ENCODE measurements around the gene CTNNB1. TPM values are rescaled to one million over a fixed set of nuclear protein-coding genes. Genes with fewer than 3 reads are reported as not detected.

Gene CTNNB1
- total RNA-seq, 1 donor from 2014 or later: 269 TPM

- TF ChIP-seq, protein P1, sequence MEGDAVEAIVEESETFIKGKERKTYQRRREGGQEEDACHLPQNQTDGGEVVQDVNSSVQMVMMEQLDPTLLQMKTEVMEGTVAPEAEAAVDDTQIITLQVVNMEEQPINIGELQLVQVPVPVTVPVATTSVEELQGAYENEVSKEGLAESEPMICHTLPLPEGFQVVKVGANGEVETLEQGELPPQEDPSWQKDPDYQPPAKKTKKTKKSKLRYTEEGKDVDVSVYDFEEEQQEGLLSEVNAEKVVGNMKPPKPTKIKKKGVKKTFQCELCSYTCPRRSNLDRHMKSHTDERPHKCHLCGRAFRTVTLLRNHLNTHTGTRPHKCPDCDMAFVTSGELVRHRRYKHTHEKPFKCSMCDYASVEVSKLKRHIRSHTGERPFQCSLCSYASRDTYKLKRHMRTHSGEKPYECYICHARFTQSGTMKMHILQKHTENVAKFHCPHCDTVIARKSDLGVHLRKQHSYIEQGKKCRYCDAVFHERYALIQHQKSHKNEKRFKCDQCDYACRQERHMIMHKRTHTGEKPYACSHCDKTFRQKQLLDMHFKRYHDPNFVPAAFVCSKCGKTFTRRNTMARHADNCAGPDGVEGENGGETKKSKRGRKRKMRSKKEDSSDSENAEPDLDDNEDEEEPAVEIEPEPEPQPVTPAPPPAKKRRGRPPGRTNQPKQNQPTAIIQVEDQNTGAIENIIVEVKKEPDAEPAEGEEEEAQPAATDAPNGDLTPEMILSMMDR (IDR thresholded peaks at IDR 0.05; ENCODE audit: partially characterized antibody, unreplicated experiment): no peak
- Mint-ChIP-seq H3K27ac (ENCODE audit: unreplicated experiment) (no peak overlapping the region), H3K36me3 (ENCODE audit: unreplicated experiment) (no peaks in the 10 kb centered on the region), H3K9me3 (ENCODE audit: unreplicated experiment) (peaks cover 2% of the 10 kb centered on the region), H3K4me1 (ENCODE audit: low read depth, unreplicated experiment) (peaks cover 27% of the 10 kb centered on the region), H3K4me3 (ENCODE audit: unreplicated experiment) (no peak overlapping the region), H3K27me3 (ENCODE audit: unreplicated experiment) (no peaks in the 10 kb centered on the region)
- no peak for DNase-seq
These were observed 87.0 kb downstream of the CTNNB1 start for GRCh38 chr3:41286305-41286704.

DNA sequence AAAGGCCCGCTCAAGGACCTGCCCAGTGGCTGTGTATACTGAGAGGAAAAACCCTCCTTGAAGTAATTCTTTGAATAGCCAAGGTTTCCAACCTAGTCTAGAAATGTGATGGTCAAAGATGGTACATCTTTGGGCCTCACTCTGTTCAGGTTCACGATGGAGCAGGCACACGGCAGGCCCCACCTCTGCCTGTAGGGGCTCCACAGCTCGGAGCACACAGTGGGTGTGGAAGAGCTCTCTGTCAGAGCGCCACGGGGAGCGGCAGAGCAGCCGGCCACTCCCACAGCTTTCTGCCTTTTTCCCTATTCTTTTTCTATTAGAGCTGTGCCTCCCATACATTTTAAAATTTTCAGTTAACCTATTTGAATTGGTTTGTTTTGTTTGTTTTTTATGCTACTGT, 89.5 kb downstream of the CTNNB1 start:
- peaks cover 27% of the 10 kb centered on the region for H3K4me1 Mint-ChIP-seq (ENCODE audit: low read depth, unreplicated experiment)
- H3K36me3 Mint-ChIP-seq (ENCODE audit: unreplicated experiment): no peaks in the 10 kb centered on the region
- no peaks in the 10 kb centered on the region for H3K9me3 Mint-ChIP-seq (ENCODE audit: unreplicated experiment)
- TF ChIP-seq, protein P1 (IDR thresholded peaks at IDR 0.05; ENCODE audit: partially characterized antibody, unreplicated experiment): no peak
- no peak overlapping the region for H3K27ac Mint-ChIP-seq (ENCODE audit: unreplicated experiment)
- DNase-seq: no peak
- H3K4me3 Mint-ChIP-seq (ENCODE audit: unreplicated experiment): no peak overlapping the region
- H3K27me3 Mint-ChIP-seq (ENCODE audit: unreplicated experiment): no peaks in the 10 kb centered on the region
